Measurements from ENCODE around the gene DNMT3A.

Gene DNMT3A

GRCh38 chr2:25369439-25369838 lies 27.7 kb upstream of the DNMT3A start:
- Histone ChIP-seq H3K9ac (ENCODE audit: low read depth, low read length) (no peak overlapping the region), H3K27ac (ENCODE audit: low read length) (no peak overlapping the region), H3K27me3 (ENCODE audit: insufficient read depth, low read length, poor library complexity) (no peaks in the 10 kb centered on the region), H3K9me3 (ENCODE audit: insufficient read depth, low read length, severe bottlenecking) (no peaks in the 10 kb centered on the region), H3K4me1 (ENCODE audit: insufficient read depth, low read length) (no peaks in the 10 kb centered on the region), H3K4me3 (ENCODE audit: low read depth in 1 of 2, low read length in 2 of 2) (no peak overlapping the region), H4K20me1 (ENCODE audit: insufficient read depth, low read length) (no peaks in the 10 kb centered on the region), H3K4me2 (ENCODE audit: insufficient read depth, low read length) (no peak overlapping the region), H3K79me2 (ENCODE audit: insufficient read depth, low read length) (no peaks in the 10 kb centered on the region), H2AFZ (ENCODE audit: low read depth, low read length) (no peak overlapping the region), H3K36me3 (ENCODE audit: insufficient read depth, low read length) (no peaks in the 10 kb centered on the region)
- no peak for TF ChIP-seq CTCF (IDR thresholded peaks at IDR 0.05; ENCODE audit: borderline replicate concordance, extremely low read depth, low read length, poor library complexity, severe bottlenecking)
- no peak for TF ChIP-seq EZH2 (IDR thresholded peaks at IDR 0.05; ENCODE audit: borderline replicate concordance, low read depth, low read length, severe bottlenecking)
- ATAC-seq (ENCODE audit: insufficient read depth, low read depth), result no peak; the same call in 2 of the 3 replicates
- DNase-seq, result no peak

GRCh38 chr2:25368660-25369059 lies 26.9 kb upstream of the DNMT3A start:
- H3K4me3 ChIP-seq (ENCODE audit: low read depth in 1 of 2, low read length in 2 of 2), result no peak overlapping the region
- no peaks in the 10 kb centered on the region for H3K4me1 ChIP-seq (ENCODE audit: insufficient read depth, low read length)
- H3K4me2 ChIP-seq (ENCODE audit: insufficient read depth, low read length), result no peak overlapping the region
- no peak overlapping the region for H3K9ac ChIP-seq (ENCODE audit: low read depth, low read length)
- no peak for DNase-seq
- no peaks in the 10 kb centered on the region for H3K9me3 ChIP-seq (ENCODE audit: insufficient read depth, low read length, severe bottlenecking)
- H3K79me2 ChIP-seq (ENCODE audit: insufficient read depth, low read length), result no peaks in the 10 kb centered on the region
- H3K27ac ChIP-seq (ENCODE audit: low read length), result no peak overlapping the region
- no peaks in the 10 kb centered on the region for H3K27me3 ChIP-seq (ENCODE audit: insufficient read depth, low read length, poor library complexity)
- TF ChIP-seq CTCF (IDR thresholded peaks at IDR 0.05; ENCODE audit: borderline replicate concordance, extremely low read depth, low read length, poor library complexity, severe bottlenecking), result no peak
- no peak for TF ChIP-seq EZH2 (IDR thresholded peaks at IDR 0.05; ENCODE audit: borderline replicate concordance, low read depth, low read length, severe bottlenecking)
- no peaks in the 10 kb centered on the region for H4K20me1 ChIP-seq (ENCODE audit: insufficient read depth, low read length)
- H3K36me3 ChIP-seq (ENCODE audit: insufficient read depth, low read length), result no peaks in the 10 kb centered on the region
- ATAC-seq (ENCODE audit: insufficient read depth, low read depth), result no peak
- H2AFZ ChIP-seq (ENCODE audit: low read depth, low read length), result no peak overlapping the region

- H3K27me3 ChIP-seq (ENCODE audit: insufficient read depth, low read length, poor library complexity), result no peaks in the 10 kb centered on the region
- H2AFZ ChIP-seq (ENCODE audit: low read depth, low read length), result no peak overlapping the region
- no peaks in the 10 kb centered on the region for H3K9me3 ChIP-seq (ENCODE audit: insufficient read depth, low read length, severe bottlenecking)
- H3K36me3 ChIP-seq (ENCODE audit: insufficient read depth, low read length), result no peaks in the 10 kb centered on the region
- no peak overlapping the region for H3K4me3 ChIP-seq (ENCODE audit: low read depth in 1 of 2, low read length in 2 of 2)
- H3K79me2 ChIP-seq (ENCODE audit: insufficient read depth, low read length), result no peaks in the 10 kb centered on the region
- H4K20me1 ChIP-seq (ENCODE audit: insufficient read depth, low read length), result no peaks in the 10 kb centered on the region
- H3K4me1 ChIP-seq (ENCODE audit: insufficient read depth, low read length), result peaks cover 6% of the 10 kb centered on the region
- no peak overlapping the region for H3K9ac ChIP-seq (ENCODE audit: low read depth, low read length)
- ATAC-seq (ENCODE audit: insufficient read depth, low read depth) (no peak), DNase-seq (no peak)
- no peak overlapping the region for H3K4me2 ChIP-seq (ENCODE audit: insufficient read depth, low read length)
- TF ChIP-seq CTCF (IDR thresholded peaks at IDR 0.05; ENCODE audit: borderline replicate concordance, extremely low read depth, low read length, poor library complexity, severe bottlenecking), result no peak
- TF ChIP-seq EZH2 (IDR thresholded peaks at IDR 0.05; ENCODE audit: borderline replicate concordance, low read depth, low read length, severe bottlenecking), result no peak
- H3K27ac ChIP-seq (ENCODE audit: low read length), result no peak overlapping the region
Measured at GRCh38 chr2:25367296-25367695, 25.6 kb upstream of the DNMT3A start.

GRCh38 chr2:25366629-25367028 lies 24.9 kb upstream of the DNMT3A start:
- TF ChIP-seq CTCF (IDR thresholded peaks at IDR 0.05; ENCODE audit: borderline replicate concordance, extremely low read depth, low read length, poor library complexity, severe bottlenecking) (no peak), EZH2 (IDR thresholded peaks at IDR 0.05; ENCODE audit: borderline replicate concordance, low read depth, low read length, severe bottlenecking) (no peak)
- Histone ChIP-seq H3K4me3 (ENCODE audit: low read depth in 1 of 2, low read length in 2 of 2) (no peak overlapping the region), H3K4me2 (ENCODE audit: insufficient read depth, low read length) (no peak overlapping the region), H3K9ac (ENCODE audit: low read depth, low read length) (no peak overlapping the region), H3K9me3 (ENCODE audit: insufficient read depth, low read length, severe bottlenecking) (no peaks in the 10 kb centered on the region), H3K27ac (ENCODE audit: low read length) (no peak overlapping the region), H4K20me1 (ENCODE audit: insufficient read depth, low read length) (no peaks in the 10 kb centered on the region), H3K27me3 (ENCODE audit: insufficient read depth, low read length, poor library complexity) (no peaks in the 10 kb centered on the region), H3K36me3 (ENCODE audit: insufficient read depth, low read length) (no peaks in the 10 kb centered on the region), H3K4me1 (ENCODE audit: insufficient read depth, low read length) (peaks cover 11% of the 10 kb centered on the region), H3K79me2 (ENCODE audit: insufficient read depth, low read length) (no peaks in the 10 kb centered on the region), H2AFZ (ENCODE audit: low read depth, low read length) (no peak overlapping the region)
- no peak for DNase-seq
- no peak for ATAC-seq (ENCODE audit: insufficient read depth, low read depth)

Measured in DND-41 (cell line).